Activated T-helper 1 cell treated with Interleukin-2 at 50 U/mL for 16 hours (primary cell): Measurements from ENCODE around the gene KLHL4.
"Not testable (repeated sequence)": the region's sequence is repeated elsewhere in the genome, so short reads cannot be mapped to it uniquely, and the experiment has no call there.

Experiments
- DNase-seq: peaks from one replicate; pipeline ENCODE4 v3.0.0-alpha.2; 2020; ENCODE audit warnings: low read depth

KLHL4 gene

DNA sequence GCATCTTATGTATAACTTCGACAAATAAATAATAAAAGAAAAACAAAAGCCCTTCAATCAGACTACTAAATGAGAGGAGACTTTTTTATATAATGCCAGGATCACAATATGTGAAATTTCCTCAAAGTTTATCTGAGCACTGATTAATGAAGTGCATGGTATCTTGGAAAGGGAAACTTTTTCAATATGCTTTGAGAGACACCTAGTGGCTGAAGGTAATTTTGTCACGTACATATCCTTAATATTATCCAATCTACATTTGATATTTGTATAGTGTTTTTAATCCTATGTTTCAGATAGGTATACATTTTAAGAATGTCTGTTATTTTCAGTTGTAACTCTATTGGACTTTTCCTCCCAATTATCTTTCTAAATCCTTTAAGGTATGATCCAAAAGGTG lies 146.8 kb downstream of the KLHL4 start:
- no peak for DNase-seq

DNA sequence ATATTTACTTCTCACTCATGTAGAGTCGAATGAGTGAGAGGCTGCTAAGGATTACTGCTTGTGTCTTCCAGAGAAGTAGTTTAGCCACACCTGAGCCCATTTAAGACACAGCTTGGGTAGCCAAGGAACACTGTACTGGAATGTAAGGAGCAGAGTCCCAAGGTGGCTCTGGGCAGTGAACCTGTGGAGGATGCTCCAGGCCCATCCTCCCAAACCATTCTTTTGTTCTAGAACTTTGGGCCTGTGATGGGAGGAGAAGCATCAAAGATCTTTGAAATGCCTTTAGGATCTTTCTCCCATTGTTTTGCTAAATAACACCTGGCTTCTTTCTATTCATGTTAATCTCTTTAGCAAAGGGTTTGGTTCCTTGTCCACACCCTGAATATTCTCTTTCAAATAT lies 162.2 kb downstream of the KLHL4 start:
- no peak for DNase-seq

DNA sequence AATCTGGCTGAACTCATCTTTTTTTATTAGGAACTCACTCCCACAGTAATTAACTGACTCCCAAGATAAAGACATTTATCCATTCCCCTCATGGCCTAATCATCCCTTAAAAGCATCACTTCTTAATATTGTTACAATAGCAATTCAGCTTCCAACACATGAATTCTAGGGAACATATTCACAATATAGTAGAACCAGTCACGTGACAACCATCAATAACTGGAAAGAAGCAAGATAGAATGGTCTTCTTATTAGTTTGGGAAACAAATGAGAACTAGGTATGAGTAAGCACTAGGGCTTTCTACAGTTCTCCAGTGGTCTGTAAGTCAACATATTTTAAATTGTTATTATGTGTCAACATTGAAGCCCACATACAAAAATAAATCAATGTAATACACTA lies 170.1 kb downstream of the KLHL4 start:
- DNase-seq = no peak

DNA sequence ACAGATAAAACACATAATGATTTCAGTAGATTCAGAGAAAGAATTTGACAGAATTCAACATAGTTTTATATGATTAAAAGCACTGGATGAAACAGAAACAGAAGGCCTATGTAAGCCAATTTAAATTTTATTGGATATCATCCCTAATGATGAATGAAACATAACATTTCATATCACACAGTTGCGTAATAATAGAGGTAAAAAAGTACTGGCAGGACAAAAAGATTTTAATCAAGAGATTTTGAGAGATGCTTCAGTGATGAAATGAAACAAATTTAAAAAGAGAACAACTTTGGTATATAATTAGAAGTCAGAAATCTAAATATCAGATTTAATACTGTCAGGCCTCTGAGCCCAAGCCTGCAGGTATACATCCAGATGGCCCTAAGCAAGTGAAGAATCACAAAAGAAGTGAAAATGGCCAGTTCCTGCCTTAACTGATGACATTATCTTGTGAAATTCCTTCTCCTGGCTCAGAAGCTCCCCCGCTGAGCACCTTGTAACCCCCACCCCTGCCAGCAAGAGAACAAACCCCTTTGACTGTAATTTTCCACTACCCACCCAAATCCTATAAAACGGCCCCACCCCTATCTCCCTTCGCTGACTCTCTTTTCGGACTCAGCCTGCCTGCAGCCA lies 170.6 kb downstream of the KLHL4 start:
- DNase-seq = not testable (repeated sequence)

DNA sequence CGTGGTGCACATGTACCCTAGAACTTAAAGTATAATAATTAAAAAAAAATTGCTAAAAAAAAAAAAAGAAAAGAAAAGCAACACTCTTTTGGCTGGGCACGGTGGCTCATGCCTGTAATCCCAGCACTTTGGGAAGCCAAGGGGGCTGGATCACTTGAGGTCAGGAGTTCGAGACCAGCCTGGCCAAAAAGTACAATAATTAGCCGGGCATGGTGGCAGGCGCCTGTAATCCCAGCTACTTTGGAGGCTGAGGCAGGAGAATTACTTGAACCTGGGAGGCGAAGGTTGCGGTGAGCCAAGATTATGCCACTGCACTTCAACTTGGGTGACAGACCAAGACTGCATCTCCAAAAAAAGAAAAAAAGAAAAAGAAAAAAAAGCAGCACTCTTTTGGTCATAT lies 171.6 kb downstream of the KLHL4 start:
- DNase-seq = not testable (repeated sequence)

DNA sequence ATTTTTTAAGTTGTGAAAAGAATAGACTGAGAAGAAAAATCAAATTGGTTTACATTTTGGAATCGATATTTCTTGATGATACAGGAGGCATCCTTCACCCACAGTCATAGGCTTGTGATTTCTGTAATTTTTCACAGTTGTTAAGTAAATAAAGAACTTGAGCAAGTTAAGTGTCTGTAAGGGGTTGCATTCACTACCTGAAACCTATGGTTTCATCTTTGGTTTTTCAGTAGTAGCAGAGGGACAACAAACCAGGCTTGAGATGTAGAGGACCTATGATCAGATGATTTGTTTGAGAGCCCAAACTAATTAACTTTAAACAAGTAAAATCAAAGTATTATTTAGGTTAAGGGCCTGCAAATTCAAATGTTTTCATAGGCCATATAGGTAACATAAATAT lies 175.6 kb downstream of the KLHL4 start:
- no peak for DNase-seq

DNA sequence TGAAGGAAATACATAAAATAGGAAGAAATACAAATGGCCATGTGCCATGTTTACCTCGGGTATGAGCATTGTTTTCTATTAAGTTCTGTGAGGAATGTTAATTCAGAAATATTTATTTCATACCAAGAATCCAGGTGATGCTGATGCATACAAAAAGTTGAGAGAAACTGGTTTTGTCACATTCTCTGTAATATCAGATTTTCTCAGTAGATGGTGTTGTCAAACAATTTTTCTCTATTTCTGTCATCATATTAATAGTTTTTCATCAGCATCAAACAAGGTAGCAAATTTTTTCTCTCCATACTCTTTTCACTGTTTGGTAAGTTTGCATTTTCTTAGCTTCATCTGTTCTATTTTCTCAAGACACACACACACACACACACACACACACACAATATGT lies 179.8 kb downstream of the KLHL4 start:
- DNase-seq = no peak

DNA sequence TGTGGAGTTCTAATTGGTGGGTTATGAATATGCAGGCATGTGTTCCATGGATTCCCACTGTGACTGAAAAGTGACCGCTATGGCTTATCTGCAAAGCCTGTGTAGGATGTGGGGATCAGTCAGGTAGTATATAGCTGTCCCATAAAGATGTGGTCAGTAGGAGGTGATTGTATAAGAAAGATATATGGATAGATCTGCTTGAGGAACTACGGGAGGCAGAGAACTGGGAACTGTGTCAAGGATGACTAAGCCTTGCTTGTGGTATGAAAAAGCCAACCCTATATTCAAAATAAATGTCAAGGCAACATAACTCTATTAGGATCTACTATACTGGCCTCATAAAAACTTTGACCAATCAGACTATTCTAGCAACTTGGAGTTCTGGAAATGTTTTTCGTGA lies 185.2 kb downstream of the KLHL4 start:
- DNase-seq = no peak

DNA sequence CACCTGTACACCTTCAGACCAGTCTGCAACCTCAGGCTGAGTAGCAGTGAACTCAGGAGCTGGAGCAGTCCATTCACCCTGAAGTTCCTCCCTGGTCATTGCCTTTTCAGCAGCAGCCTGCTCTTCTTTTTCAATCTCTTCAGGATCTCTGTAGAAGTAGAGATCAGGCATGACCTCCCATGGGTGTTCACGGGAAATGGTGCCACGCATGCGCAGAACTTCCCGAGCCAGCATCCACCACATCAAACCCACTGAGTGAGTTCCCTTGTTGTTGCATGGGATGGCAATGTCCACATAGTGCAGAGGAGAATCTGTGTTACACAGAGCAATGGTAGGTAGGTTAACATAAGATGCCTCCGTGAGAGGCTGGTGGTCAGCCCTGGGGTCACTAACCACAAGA lies 185.9 kb downstream of the KLHL4 start:
- not testable (repeated sequence) for DNase-seq

DNA sequence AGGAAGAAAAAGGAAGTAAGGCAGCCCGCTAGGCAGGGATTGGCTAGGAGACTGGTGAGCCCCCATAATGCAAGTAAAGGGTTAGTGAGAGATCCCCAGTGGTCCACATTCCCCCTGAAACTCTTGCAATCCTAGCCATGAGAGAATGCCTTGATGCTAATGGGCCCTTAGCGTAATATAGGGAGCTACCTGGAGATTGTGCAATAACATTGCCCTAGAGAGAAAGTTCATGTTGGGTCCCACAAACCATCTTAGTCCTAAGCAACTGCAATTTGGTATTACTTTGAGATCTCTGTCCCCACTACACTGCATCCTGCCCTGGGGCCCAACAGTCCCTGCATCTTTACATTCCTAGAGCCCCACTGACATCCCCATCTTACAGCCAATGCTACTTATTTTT lies 188.5 kb downstream of the KLHL4 start:
- no peak for DNase-seq

DNA sequence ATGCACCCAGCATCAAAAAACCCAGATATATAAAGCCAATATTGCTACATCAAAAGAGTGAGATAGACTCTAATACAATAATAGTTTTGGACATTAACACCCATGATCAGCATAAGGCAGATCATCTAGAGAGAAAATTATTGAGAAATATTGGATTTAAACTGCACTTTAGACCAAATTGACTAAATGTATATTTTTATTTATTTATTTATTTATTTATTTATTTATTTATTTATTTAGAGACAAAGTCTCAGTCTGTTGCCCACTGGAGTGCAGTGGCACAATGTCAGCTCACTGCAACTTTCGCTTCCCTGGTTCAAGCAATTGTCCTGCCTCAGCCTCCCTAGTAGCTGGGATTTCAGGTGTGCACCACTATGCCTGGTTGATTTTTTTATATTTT lies 193.0 kb downstream of the KLHL4 start:
- DNase-seq = no peak
